ENCODE measurements around the gene C10orf120. TPM values are rescaled to one million over a fixed set of nuclear protein-coding genes. Genes with fewer than 3 reads are reported as not detected.

C10orf120 gene
- polyA plus RNA-seq, 3 donors: not detected

DNA sequence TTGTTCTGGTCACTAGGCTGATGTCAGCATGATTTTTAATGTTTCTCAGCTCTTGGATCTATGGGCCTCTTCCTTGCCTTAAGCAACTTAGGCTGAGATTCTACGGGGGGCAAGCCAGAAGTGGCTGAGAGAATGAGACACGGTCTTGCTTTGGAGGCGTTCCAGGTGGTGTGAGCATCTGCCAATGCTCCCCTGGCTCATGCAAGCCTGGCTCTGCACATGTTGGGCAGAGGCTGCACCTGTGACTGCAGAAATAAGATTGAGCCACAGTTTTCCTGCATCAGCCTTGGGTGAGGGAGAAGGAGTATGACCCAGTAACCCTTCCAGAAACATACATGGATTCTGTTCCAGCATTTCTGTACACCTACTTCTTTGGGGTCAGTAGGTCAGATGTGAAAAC is 41.9 kb downstream of the C10orf120 start:
- no peak overlapping the region for H3K4me3 ChIP-seq (replicated peaks in 1 of 3; ENCODE audit: low read depth in 2 of 3, low read length in 3 of 3)
- H4K20me1 ChIP-seq (ENCODE audit: insufficient read depth, low read length): no peaks in the 10 kb centered on the region
- DNase-seq: no peak
- TF ChIP-seq, protein P1, sequence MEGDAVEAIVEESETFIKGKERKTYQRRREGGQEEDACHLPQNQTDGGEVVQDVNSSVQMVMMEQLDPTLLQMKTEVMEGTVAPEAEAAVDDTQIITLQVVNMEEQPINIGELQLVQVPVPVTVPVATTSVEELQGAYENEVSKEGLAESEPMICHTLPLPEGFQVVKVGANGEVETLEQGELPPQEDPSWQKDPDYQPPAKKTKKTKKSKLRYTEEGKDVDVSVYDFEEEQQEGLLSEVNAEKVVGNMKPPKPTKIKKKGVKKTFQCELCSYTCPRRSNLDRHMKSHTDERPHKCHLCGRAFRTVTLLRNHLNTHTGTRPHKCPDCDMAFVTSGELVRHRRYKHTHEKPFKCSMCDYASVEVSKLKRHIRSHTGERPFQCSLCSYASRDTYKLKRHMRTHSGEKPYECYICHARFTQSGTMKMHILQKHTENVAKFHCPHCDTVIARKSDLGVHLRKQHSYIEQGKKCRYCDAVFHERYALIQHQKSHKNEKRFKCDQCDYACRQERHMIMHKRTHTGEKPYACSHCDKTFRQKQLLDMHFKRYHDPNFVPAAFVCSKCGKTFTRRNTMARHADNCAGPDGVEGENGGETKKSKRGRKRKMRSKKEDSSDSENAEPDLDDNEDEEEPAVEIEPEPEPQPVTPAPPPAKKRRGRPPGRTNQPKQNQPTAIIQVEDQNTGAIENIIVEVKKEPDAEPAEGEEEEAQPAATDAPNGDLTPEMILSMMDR (IDR thresholded peaks at IDR 0.05): no peak
- Mint-ChIP-seq H3K27me3 (ENCODE audit: low read depth in 3 of 3) (peaks cover 0 to 5% (median 5%) of the 10 kb centered on the region in 3 donors), H3K4me1 (no peaks in the 10 kb centered on the region), H3K36me3 (no peaks in the 10 kb centered on the region), H3K9me3 (no peaks in the 10 kb centered on the region), H3K4me3 (no peak overlapping the region), H3K27ac (no peak overlapping the region)
- no peaks in the 10 kb centered on the region for H3K4me1 ChIP-seq (ENCODE audit: control insufficient read depth in 1 of 2, insufficient read depth in 2 of 2, low read length in 2 of 2)
- intact Hi-C loops (cut with micrococcal nuclease): no loop called here
- H3K9me3 ChIP-seq (replicated peaks in 1 of 2; ENCODE audit: control insufficient read depth in 1 of 2, insufficient read depth in 1 of 2, low read length in 2 of 2): no peaks in the 10 kb centered on the region
- H3K27ac ChIP-seq (ENCODE audit: low read depth in 1 of 2, low read length in 2 of 2): no peak overlapping the region
- H3K36me3 ChIP-seq (replicated peaks in 1 of 2; ENCODE audit: control insufficient read depth in 1 of 2, insufficient read depth in 2 of 2, low read length in 2 of 2): no peaks in the 10 kb centered on the region
- no peak overlapping the region for H3K9ac ChIP-seq (ENCODE audit: insufficient read depth, low read length, poor library complexity, severe bottlenecking)
- H3K79me2 ChIP-seq (ENCODE audit: insufficient read depth, low read length): no peaks in the 10 kb centered on the region
- WGBS (ENCODE audit: insufficient coverage): 63% methylated on average over 3 of the region's 3 CpGs
- H3K4me2 ChIP-seq (replicated peaks; ENCODE audit: extremely low read depth, low read length, poor library complexity, severe bottlenecking): no peak overlapping the region
- H3K27me3 ChIP-seq (ENCODE audit: control insufficient read depth in 2 of 2, insufficient read depth in 2 of 2, low read length in 2 of 2): no peaks in the 10 kb centered on the region
- H2AFZ ChIP-seq (ENCODE audit: insufficient read depth, low read depth, low read length, poor library complexity, severe bottlenecking): no peak overlapping the region

DNA sequence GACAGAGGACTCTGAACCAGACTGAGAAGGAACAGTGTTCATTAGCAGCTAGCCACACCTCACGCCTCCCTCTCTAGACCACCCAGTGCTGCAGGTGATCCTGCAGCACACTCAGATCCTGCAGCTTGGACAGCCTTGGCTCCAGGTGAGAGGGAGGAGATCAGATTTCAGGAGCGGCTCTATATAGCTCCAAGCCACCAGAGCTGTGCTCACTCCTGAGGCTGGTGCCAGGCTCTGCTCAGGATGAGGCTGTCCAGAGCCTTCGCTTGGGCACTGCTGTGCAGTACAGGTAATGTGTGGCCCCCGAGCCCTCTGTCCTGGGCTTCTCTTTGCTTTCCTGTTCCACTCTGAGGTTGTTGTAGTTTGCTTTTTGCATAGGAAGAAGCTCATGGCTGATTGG is 42.4 kb downstream of the C10orf120 start:
- H3K4me2 ChIP-seq (replicated peaks; ENCODE audit: extremely low read depth, low read length, poor library complexity, severe bottlenecking): no peak overlapping the region
- intact Hi-C loops (cut with micrococcal nuclease): no loop called here
- no peaks in the 10 kb centered on the region for H3K27me3 ChIP-seq (ENCODE audit: control insufficient read depth in 2 of 2, insufficient read depth in 2 of 2, low read length in 2 of 2)
- H4K20me1 ChIP-seq (ENCODE audit: insufficient read depth, low read length): no peaks in the 10 kb centered on the region
- no peak overlapping the region for H3K4me3 ChIP-seq (replicated peaks in 1 of 3; ENCODE audit: low read depth in 2 of 3, low read length in 3 of 3)
- H3K9ac ChIP-seq (ENCODE audit: insufficient read depth, low read length, poor library complexity, severe bottlenecking): no peak overlapping the region
- no peaks in the 10 kb centered on the region for H3K9me3 ChIP-seq (replicated peaks in 1 of 2; ENCODE audit: control insufficient read depth in 1 of 2, insufficient read depth in 1 of 2, low read length in 2 of 2)
- H3K79me2 ChIP-seq (ENCODE audit: insufficient read depth, low read length): no peaks in the 10 kb centered on the region
- H3K4me3 Mint-ChIP-seq: no peak overlapping the region
- H3K27me3 Mint-ChIP-seq (ENCODE audit: low read depth in 3 of 3): peaks cover 0 to 7% (median 5%) of the 10 kb centered on the region in 3 donors
- H3K4me1 Mint-ChIP-seq: no peaks in the 10 kb centered on the region
- DNase-seq: no peak
- H3K9me3 Mint-ChIP-seq: no peaks in the 10 kb centered on the region
- TF ChIP-seq, protein P1 (IDR thresholded peaks at IDR 0.05): no peak
- no peak overlapping the region for H3K27ac ChIP-seq (ENCODE audit: low read depth in 1 of 2, low read length in 2 of 2)
- H3K36me3 ChIP-seq (replicated peaks in 1 of 2; ENCODE audit: control insufficient read depth in 1 of 2, insufficient read depth in 2 of 2, low read length in 2 of 2): no peaks in the 10 kb centered on the region
- H3K36me3 Mint-ChIP-seq: no peaks in the 10 kb centered on the region
- 82% methylated on average over 2 of the region's 4 CpGs for WGBS (ENCODE audit: insufficient coverage)
- H3K27ac Mint-ChIP-seq: no peak overlapping the region
- no peaks in the 10 kb centered on the region for H3K4me1 ChIP-seq (ENCODE audit: control insufficient read depth in 1 of 2, insufficient read depth in 2 of 2, low read length in 2 of 2)
- H2AFZ ChIP-seq (ENCODE audit: insufficient read depth, low read depth, low read length, poor library complexity, severe bottlenecking): no peak overlapping the region
